ENCODE data around the gene RAET1E.
"Not testable (repeated sequence)": the region's sequence is repeated elsewhere in the genome, so short reads cannot be mapped to it uniquely, and the experiment has no call there.

Gene RAET1E

GRCh38 chr6:149864578-149865535 is 33.1 kb downstream of the RAET1E start:
- Histone ChIP-seq H3K4me1 (ENCODE audit: control insufficient read depth in 5 of 5, insufficient read depth in 5 of 5, low read length in 5 of 5) (peaks cover 0 to 41% (median 31%) of the 10 kb centered on the region in 5 donors), H3K36me3 (ENCODE audit: control insufficient read depth in 5 of 5, insufficient read depth in 5 of 5, low read length in 5 of 5) (no peaks in the 10 kb centered on the region), H3K27ac (ENCODE audit: low read depth, low read length) (peak overlapping the region; percentile 89), H3K9me3 (ENCODE audit: control insufficient read depth in 5 of 5, low read length in 5 of 5) (no peaks in the 10 kb centered on the region), H3K4me3 (ENCODE audit: low read depth in 1 of 5, low read length in 5 of 5) (peak overlapping the region; percentile 50 to 86 (median 76)), H3K9ac (ENCODE audit: low read length in 5 of 5) (peak overlapping the region in 3 of 5 donors; percentile 42 to 68 (median 48)), H3K27me3 (ENCODE audit: control insufficient read depth in 5 of 5, insufficient read depth in 4 of 5, low read length in 5 of 5) (no peaks in the 10 kb centered on the region)

DNA sequence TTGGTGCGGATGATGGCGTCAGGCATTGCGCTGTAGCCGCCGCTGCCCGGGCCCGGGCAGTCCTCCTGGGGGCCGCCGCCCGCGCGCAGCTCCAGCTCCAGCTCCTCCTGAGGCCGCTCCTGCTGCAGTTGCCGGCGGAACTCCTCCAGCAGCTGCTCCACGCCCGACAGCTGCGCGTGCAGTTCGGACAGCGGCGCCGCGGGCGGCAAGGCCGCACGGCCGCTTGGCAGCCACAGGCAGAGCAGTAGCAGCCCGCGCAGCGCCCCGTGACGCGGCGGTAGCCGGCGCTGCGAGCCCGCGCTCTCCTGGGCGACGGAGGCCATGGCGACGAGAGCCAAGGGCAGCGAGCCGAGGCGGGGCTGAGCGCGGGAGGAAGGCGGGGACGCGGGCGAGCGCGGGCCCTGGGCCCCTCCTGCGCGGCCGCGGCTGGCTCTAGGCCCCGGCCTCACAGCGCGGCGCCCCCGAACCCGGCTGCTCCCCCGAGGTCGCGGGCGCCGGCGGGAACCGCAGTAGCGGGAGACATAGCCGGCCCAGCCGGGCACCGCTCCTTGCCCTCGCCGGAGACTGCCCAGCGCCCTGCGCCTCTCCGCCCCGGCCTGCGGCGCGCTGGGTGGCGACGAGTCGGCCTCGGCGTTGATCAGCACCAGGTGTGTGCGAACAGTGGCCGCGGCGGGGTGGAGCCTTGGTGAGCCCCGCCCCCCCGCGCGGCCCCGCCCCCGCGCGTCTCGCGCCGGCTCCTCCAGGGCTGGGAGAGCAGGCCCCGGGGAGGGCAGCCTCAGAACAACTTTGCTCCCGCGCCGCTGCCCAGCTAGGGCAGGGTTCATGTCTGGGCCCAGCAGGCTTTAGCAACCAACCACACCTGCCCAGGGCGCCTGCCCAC is 34.0 kb downstream of the RAET1E start, which contains the start of gene LRP11:
Gene LRP11, minus strand, starts transcription at position 662 of the 880 bp plus-strand sequence. Its CDS starts 339 bp downstream, at position 323.
- Histone ChIP-seq H3K4me1 (ENCODE audit: control insufficient read depth in 5 of 5, insufficient read depth in 5 of 5, low read length in 5 of 5) (peaks cover 0 to 41% (median 31%) of the 10 kb centered on the region in 5 donors), H3K4me3 (ENCODE audit: low read depth in 1 of 5, low read length in 5 of 5) (peak within 1 kb of the TSS; percentile 68 to 86 (median 76)), H3K27me3 (ENCODE audit: control insufficient read depth in 5 of 5, insufficient read depth in 4 of 5, low read length in 5 of 5) (no peaks in the 10 kb centered on the region), H3K9ac (ENCODE audit: low read length in 5 of 5) (peak within 1 kb of the TSS in 4 of 5 donors; percentile 62 to 75 (median 72)), H3K27ac (ENCODE audit: low read depth, low read length) (peak within 1 kb of the TSS; percentile 89), H3K9me3 (ENCODE audit: control insufficient read depth in 5 of 5, low read length in 5 of 5) (no peaks in the 10 kb centered on the region), H3K36me3 (ENCODE audit: control insufficient read depth in 5 of 5, insufficient read depth in 5 of 5, low read length in 5 of 5) (no peaks in the 10 kb centered on the region)

DNA sequence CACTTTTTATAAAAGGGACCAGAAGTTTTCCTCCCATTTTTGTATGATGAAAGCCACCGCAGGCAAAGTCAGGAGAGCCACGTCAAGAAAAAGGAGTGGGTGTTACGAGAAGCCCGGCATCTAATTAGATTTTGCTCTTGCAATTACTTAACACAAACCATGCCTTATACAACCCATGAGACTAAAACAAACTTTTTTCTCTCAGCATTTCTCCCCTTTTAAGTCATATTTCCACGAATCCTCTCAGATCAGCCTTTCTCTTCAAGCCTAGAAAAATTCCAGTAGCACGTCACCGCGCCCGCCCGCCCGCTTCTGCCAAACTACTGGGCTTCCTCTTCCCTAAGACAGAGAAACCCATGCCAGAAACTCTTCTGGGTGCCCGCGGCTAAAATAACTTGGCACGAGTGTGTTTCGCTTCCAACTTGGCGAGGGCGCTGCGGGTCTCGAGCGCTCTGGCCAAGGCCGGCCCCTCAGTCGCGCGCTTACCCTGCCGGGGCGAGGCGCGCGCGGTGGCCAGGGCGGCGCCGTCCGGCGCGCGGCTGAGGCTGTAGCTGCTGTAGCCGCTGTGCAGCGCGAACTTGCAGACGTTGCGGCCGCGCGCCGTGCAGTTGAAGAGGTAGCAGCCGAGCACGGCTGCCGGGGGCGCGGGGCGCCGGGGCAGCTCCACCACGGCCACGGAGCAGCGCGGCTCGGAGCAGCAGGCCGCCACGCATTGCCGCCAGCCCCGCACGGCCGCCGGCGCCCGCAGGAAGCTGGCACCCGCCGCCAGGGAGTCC is 34.8 kb downstream of the RAET1E start:
- H3K4me1 ChIP-seq (ENCODE audit: control insufficient read depth in 5 of 5, insufficient read depth in 5 of 5, low read length in 5 of 5) = peaks cover 0 to 38% (median 26%) of the 10 kb centered on the region in 5 donors
- no peaks in the 10 kb centered on the region for H3K9me3 ChIP-seq (ENCODE audit: control insufficient read depth in 5 of 5, low read length in 5 of 5)
- no peaks in the 10 kb centered on the region for H3K36me3 ChIP-seq (ENCODE audit: control insufficient read depth in 5 of 5, insufficient read depth in 5 of 5, low read length in 5 of 5)
- peak overlapping the region; percentile 68 to 86 (median 76) for H3K4me3 ChIP-seq (ENCODE audit: low read depth in 1 of 5, low read length in 5 of 5)
- H3K27me3 ChIP-seq (ENCODE audit: control insufficient read depth in 5 of 5, insufficient read depth in 4 of 5, low read length in 5 of 5) = no peaks in the 10 kb centered on the region
- H3K9ac ChIP-seq (ENCODE audit: low read length in 5 of 5) = peak overlapping the region in 4 of 5 donors; percentile 62 to 75 (median 72)
- H3K27ac ChIP-seq (ENCODE audit: low read depth, low read length) = peak overlapping the region; percentile 89

- H3K27ac ChIP-seq (ENCODE audit: low read depth, low read length) = peak overlapping the region; percentile 89
- peaks cover 0 to 38% (median 23%) of the 10 kb centered on the region in 5 donors for H3K4me1 ChIP-seq (ENCODE audit: control insufficient read depth in 5 of 5, insufficient read depth in 5 of 5, low read length in 5 of 5)
- peak overlapping the region in 2 of 5 donors; percentile 69 to 85 for H3K4me3 ChIP-seq (ENCODE audit: low read depth in 1 of 5, low read length in 5 of 5)
- not testable (repeated sequence) for H3K9ac ChIP-seq (ENCODE audit: low read length in 5 of 5); H3K9me3 ChIP-seq (ENCODE audit: control insufficient read depth in 5 of 5, low read length in 5 of 5); H3K36me3 ChIP-seq (ENCODE audit: control insufficient read depth in 5 of 5, insufficient read depth in 5 of 5, low read length in 5 of 5); H3K27me3 ChIP-seq (ENCODE audit: control insufficient read depth in 5 of 5, insufficient read depth in 4 of 5, low read length in 5 of 5)
Measured at GRCh38 chr6:149862424-149862738, 35.5 kb downstream of the RAET1E start.

- Histone ChIP-seq H3K27ac (ENCODE audit: low read depth, low read length) (no peak overlapping the region), H3K27me3 (ENCODE audit: control insufficient read depth in 5 of 5, insufficient read depth in 4 of 5, low read length in 5 of 5) (no peaks in the 10 kb centered on the region), H3K4me3 (ENCODE audit: low read depth in 1 of 5, low read length in 5 of 5) (no peak overlapping the region), H3K9ac (ENCODE audit: low read length in 5 of 5) (no peak overlapping the region), H3K4me1 (ENCODE audit: control insufficient read depth in 5 of 5, insufficient read depth in 5 of 5, low read length in 5 of 5) (peaks cover 0 to 38% (median 23%) of the 10 kb centered on the region in 5 donors), H3K9me3 (ENCODE audit: control insufficient read depth in 5 of 5, low read length in 5 of 5) (no peaks in the 10 kb centered on the region), H3K36me3 (ENCODE audit: control insufficient read depth in 5 of 5, insufficient read depth in 5 of 5, low read length in 5 of 5) (no peaks in the 10 kb centered on the region)
Measured at GRCh38 chr6:149861603-149862423, 36.1 kb downstream of the RAET1E start.

DNA sequence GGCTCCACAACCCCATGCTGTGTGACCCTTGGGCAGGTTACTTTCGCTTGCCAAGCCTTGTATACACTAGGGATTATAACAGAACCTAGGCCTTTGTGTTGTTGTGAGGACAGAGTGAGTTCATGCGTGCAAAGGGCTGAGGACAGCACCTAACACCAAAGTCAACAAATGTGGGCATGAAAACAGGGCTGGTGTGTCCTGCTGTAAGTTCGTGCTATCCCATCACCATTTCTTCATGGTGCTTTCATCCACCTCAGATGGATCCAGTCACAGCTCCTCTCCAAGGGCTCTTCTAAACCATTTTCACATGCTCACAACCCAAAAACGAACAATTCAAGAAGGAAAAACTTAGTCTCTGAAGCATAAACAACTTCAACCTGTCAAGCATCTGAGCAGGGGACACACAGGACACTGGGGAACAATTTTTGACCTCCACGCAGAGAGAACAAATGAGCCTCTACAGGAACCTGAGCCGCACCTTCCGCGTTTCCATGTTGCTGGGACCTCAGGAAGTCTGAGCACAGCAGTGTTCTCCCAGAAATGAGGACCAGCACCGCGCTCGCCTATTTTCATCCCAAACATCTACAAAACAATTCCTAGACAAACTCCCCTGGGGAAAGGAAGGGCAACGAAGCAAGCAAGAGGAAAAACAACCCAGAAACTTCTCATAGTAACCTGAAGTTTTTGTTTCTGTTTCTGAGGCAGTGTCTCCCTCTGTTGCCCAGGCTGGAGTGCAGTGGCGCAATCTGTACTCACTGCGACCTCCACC is 36.9 kb downstream of the RAET1E start:
- Histone ChIP-seq H3K9me3 (ENCODE audit: control insufficient read depth in 5 of 5, low read length in 5 of 5) (no peaks in the 10 kb centered on the region), H3K36me3 (ENCODE audit: control insufficient read depth in 5 of 5, insufficient read depth in 5 of 5, low read length in 5 of 5) (no peaks in the 10 kb centered on the region), H3K4me3 (ENCODE audit: low read depth in 1 of 5, low read length in 5 of 5) (no peak overlapping the region), H3K9ac (ENCODE audit: low read length in 5 of 5) (no peak overlapping the region), H3K27me3 (ENCODE audit: control insufficient read depth in 5 of 5, insufficient read depth in 4 of 5, low read length in 5 of 5) (no peaks in the 10 kb centered on the region), H3K4me1 (ENCODE audit: control insufficient read depth in 5 of 5, insufficient read depth in 5 of 5, low read length in 5 of 5) (peaks cover 0 to 38% (median 23%) of the 10 kb centered on the region in 5 donors), H3K27ac (ENCODE audit: low read depth, low read length) (no peak overlapping the region)

DNA sequence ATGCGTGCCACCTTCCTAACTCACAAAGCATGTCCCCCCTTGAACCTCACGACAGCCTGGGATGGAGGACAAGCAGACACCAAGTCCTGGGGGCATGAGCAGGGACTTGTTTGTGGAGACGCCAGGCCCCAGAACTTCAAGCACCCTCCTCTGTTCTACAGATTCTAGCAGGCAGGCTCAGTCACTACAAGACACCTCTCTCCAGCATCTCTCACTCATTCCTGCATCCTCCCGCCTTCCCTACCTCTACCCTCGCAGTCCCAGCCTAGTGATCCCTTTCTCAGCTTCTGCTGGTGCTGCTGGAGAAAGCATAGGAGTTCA is 37.4 kb downstream of the RAET1E start:
- no peak overlapping the region for H3K4me3 ChIP-seq (ENCODE audit: low read depth in 1 of 5, low read length in 5 of 5)

DNA sequence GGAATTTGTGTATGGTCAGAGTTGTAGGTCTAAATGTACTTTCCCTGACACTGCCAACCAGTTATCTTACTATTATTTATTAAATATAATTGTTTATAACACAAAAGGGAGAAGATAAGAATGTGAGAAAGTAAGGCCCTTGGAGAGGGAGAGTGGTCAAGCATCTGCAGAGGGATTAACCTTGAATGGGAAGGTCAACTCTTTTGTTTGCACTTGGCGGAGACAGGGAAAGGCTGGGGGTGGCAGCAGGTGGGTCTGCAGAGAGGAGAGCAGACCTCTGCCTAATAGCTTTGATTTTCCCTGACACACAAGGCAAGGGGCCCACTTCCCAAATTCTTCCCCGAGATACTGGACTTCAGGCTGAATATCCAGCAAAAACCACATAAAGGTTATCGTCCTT is 38.0 kb downstream of the RAET1E start:
- Histone ChIP-seq H3K4me3 (ENCODE audit: low read depth in 1 of 5, low read length in 5 of 5) (no peak overlapping the region), H3K36me3 (ENCODE audit: control insufficient read depth in 5 of 5, insufficient read depth in 5 of 5, low read length in 5 of 5) (no peaks in the 10 kb centered on the region), H3K27ac (ENCODE audit: low read depth, low read length) (no peak overlapping the region), H3K27me3 (ENCODE audit: control insufficient read depth in 5 of 5, insufficient read depth in 4 of 5, low read length in 5 of 5) (no peaks in the 10 kb centered on the region), H3K9me3 (ENCODE audit: control insufficient read depth in 5 of 5, low read length in 5 of 5) (no peaks in the 10 kb centered on the region), H3K9ac (ENCODE audit: low read length in 5 of 5) (no peak overlapping the region), H3K4me1 (ENCODE audit: control insufficient read depth in 5 of 5, insufficient read depth in 5 of 5, low read length in 5 of 5) (peaks cover 0 to 34% (median 23%) of the 10 kb centered on the region in 5 donors)

More for the DNA sequence above, 37.4 kb downstream of the RAET1E start:
- Histone ChIP-seq H3K36me3 (ENCODE audit: control insufficient read depth in 5 of 5, insufficient read depth in 5 of 5, low read length in 5 of 5) (no peaks in the 10 kb centered on the region), H3K27me3 (ENCODE audit: control insufficient read depth in 5 of 5, insufficient read depth in 4 of 5, low read length in 5 of 5) (no peaks in the 10 kb centered on the region), H3K4me1 (ENCODE audit: control insufficient read depth in 5 of 5, insufficient read depth in 5 of 5, low read length in 5 of 5) (peaks cover 0 to 38% (median 23%) of the 10 kb centered on the region in 5 donors), H3K9ac (ENCODE audit: low read length in 5 of 5) (no peak overlapping the region), H3K27ac (ENCODE audit: low read depth, low read length) (no peak overlapping the region), H3K9me3 (ENCODE audit: control insufficient read depth in 5 of 5, low read length in 5 of 5) (no peaks in the 10 kb centered on the region)

All from subcutaneous abdominal adipose tissue (tissue), 5 donors.